ENCODE measurements around the gene LGR4.

- TF ChIP-seq CTCF (conservative IDR thresholded peaks at IDR 0.05; ENCODE audit: low read depth, low read length) (no peak), USF2 (IDR thresholded peaks at IDR 0.05; ENCODE audit: low read depth, low read length) (no peak)
These were observed 97.2 kb downstream of the LGR4 start for GRCh38 chr11:27375370-27375769.

Data from IMR-90 (cell line).